ENCODE results near the gene LOC101059915.
"Not testable (repeated sequence)": the region's sequence is repeated elsewhere in the genome, so short reads cannot be mapped to it uniquely, and the experiment has no call there.

DNA sequence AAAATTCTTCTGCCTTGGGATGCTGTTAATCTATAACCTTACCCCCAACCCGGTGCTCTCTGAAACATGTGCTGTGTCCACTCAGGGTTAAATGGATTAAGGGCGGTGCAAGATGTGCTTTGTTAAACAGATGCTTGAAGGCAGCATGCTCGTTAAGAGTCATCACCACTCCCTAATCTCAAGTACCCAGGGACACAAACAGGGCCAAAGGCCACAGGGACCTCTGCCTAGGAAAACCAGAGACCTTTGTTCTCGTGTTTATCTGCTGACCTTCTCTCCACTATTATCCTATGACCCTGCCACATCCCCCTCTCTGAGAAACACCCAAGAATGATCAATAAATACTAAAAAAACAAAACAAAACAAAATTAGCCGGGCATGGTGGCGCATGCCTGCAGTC is 9.8 kb downstream of the LOC101059915 start:
- not testable (repeated sequence) for TF ChIP-seq ZFX (IDR thresholded peaks at IDR 0.05)
- TF ChIP-seq, protein P1, sequence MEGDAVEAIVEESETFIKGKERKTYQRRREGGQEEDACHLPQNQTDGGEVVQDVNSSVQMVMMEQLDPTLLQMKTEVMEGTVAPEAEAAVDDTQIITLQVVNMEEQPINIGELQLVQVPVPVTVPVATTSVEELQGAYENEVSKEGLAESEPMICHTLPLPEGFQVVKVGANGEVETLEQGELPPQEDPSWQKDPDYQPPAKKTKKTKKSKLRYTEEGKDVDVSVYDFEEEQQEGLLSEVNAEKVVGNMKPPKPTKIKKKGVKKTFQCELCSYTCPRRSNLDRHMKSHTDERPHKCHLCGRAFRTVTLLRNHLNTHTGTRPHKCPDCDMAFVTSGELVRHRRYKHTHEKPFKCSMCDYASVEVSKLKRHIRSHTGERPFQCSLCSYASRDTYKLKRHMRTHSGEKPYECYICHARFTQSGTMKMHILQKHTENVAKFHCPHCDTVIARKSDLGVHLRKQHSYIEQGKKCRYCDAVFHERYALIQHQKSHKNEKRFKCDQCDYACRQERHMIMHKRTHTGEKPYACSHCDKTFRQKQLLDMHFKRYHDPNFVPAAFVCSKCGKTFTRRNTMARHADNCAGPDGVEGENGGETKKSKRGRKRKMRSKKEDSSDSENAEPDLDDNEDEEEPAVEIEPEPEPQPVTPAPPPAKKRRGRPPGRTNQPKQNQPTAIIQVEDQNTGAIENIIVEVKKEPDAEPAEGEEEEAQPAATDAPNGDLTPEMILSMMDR (conservative IDR thresholded peaks at IDR 0.05): not testable (repeated sequence)

Measured in C4-2B (cell line).